ENCODE measurements around the gene CHM.
"Not testable (repeated sequence)": the region's sequence is repeated elsewhere in the genome, so short reads cannot be mapped to it uniquely, and the experiment has no call there.

The CHM gene

DNA sequence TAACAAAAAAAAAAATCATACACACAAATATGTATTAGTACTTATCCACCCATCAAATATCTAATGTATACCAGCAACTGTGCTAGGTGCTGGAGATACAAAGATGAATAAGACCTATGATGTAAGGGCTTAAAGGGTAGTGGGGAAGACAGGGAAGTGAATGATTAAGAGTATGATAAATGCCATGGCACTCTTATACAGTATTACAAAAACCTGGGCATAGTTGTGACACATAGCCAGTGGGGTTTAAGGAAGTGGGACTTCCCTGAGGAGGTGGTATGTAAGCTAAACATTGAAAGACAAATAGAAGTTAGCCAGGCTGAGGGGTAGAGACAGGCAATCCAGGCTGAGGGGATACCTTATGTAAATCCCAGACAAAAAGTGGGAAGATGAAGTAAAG lies 23.5 kb downstream of the CHM start:
- Histone ChIP-seq H3K27ac (no peak overlapping the region), H3K36me3 (peaks cover 4% of the 10 kb centered on the region), H3K27me3 (no peaks in the 10 kb centered on the region), H3K4me3 (ENCODE audit: low read depth in 1 of 2, low read length in 1 of 2) (no peak overlapping the region), H3K4me1 (ENCODE audit: control insufficient read depth in 1 of 2, insufficient read depth in 1 of 2, low read depth in 1 of 2, low read length in 1 of 2) (no peaks in the 10 kb centered on the region), H3K9me3 (no peaks in the 10 kb centered on the region)
- TF ChIP-seq, protein P1, sequence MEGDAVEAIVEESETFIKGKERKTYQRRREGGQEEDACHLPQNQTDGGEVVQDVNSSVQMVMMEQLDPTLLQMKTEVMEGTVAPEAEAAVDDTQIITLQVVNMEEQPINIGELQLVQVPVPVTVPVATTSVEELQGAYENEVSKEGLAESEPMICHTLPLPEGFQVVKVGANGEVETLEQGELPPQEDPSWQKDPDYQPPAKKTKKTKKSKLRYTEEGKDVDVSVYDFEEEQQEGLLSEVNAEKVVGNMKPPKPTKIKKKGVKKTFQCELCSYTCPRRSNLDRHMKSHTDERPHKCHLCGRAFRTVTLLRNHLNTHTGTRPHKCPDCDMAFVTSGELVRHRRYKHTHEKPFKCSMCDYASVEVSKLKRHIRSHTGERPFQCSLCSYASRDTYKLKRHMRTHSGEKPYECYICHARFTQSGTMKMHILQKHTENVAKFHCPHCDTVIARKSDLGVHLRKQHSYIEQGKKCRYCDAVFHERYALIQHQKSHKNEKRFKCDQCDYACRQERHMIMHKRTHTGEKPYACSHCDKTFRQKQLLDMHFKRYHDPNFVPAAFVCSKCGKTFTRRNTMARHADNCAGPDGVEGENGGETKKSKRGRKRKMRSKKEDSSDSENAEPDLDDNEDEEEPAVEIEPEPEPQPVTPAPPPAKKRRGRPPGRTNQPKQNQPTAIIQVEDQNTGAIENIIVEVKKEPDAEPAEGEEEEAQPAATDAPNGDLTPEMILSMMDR (IDR thresholded peaks at IDR 0.05), result no peak

DNA sequence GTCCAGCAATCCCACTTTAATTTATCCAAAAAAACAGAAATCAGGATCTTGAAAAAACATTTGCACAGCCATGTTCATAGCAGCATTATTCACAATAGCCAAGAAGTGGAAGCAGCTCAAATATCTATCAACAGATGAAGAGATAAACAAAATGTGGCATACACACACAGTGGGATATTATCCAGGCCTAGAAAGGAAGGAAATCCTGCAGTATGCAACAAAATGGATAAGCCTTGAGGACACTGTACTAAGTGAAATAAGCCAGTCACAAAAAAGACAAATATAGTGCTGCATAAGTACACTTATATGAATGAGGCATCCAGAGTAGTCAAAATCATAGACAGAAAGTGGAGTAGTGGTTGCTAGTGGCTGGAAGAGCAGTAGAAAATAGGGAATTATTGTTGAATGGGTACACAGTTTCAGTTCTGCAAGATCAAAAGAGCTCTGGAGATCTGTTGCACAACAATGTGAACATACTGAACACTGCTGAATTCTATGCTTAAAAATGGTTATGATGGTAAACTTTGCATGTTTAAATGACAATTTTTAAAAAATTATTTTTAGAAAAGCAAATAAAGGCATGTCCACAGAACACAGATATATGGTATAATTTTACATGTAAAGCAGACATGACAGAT lies 25.6 kb downstream of the CHM start:
- TF ChIP-seq, protein P1 (IDR thresholded peaks at IDR 0.05), result no peak
- Histone ChIP-seq H3K27me3 (no peaks in the 10 kb centered on the region), H3K36me3 (peaks cover 4% of the 10 kb centered on the region), H3K9me3 (no peaks in the 10 kb centered on the region), H3K4me3 (ENCODE audit: low read depth in 1 of 2, low read length in 1 of 2) (no peak overlapping the region), H3K4me1 (ENCODE audit: control insufficient read depth in 1 of 2, insufficient read depth in 1 of 2, low read depth in 1 of 2, low read length in 1 of 2) (no peaks in the 10 kb centered on the region), H3K27ac (no peak overlapping the region)

DNA sequence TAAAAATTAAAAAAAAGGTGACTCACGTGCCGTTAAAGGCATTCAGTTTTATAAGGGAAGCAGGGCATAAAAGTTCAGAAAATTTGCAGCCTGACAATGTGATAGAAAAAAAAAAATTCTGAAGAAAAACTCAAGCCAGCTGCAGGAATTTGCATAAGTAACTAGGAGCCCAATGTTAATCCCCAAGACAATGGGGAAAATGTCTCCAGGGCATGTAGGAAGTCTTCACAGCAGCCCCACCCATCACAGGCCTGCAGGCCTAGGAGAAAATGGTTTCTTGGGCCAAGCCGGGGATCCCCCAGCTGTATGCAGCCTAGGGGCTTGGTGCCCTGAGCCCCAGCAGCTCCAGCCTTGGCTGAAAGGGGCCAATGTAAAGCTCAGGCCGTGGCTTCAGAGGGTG lies 31.2 kb downstream of the CHM start:
- peaks cover 0 to 3% of the 10 kb centered on the region in 2 experiments for H3K4me1 ChIP-seq (ENCODE audit: control insufficient read depth in 1 of 2, insufficient read depth in 1 of 2, low read depth in 1 of 2, low read length in 1 of 2)
- H3K4me3 ChIP-seq (ENCODE audit: low read depth in 1 of 2, low read length in 1 of 2), result no peak overlapping the region
- TF ChIP-seq, protein P1 (IDR thresholded peaks at IDR 0.05), result no peak

DNA sequence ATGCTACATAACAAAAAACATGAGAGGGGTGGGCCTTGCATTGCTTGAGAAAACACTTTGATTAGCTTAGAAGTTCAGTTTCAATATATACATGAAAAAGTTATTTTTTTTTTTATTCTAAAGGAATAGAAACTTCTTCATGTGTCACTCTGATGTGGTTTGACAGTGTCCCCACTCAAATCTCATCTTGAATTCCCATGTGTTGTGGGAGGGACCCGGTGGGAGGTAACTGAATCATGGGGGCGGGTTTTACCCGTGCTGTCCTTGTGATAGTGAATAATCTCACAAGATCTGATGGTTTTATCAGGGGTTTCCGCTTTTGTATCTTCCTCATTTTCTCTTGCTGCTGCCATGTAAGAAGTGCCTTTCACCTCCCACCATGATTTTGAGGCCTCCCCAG lies 32.4 kb downstream of the CHM start:
- H3K4me1 ChIP-seq (ENCODE audit: control insufficient read depth in 1 of 2, insufficient read depth in 1 of 2, low read depth in 1 of 2, low read length in 1 of 2); H3K27me3 ChIP-seq; H3K27ac ChIP-seq; H3K9me3 ChIP-seq; H3K36me3 ChIP-seq; H3K4me3 ChIP-seq (ENCODE audit: low read depth in 1 of 2, low read length in 1 of 2): not testable (repeated sequence)

More for the DNA sequence above, 31.2 kb downstream of the CHM start:
- Histone ChIP-seq H3K27me3 (no peaks in the 10 kb centered on the region), H3K27ac (no peak overlapping the region), H3K36me3 (no peaks in the 10 kb centered on the region), H3K9me3 (no peaks in the 10 kb centered on the region)

DNA sequence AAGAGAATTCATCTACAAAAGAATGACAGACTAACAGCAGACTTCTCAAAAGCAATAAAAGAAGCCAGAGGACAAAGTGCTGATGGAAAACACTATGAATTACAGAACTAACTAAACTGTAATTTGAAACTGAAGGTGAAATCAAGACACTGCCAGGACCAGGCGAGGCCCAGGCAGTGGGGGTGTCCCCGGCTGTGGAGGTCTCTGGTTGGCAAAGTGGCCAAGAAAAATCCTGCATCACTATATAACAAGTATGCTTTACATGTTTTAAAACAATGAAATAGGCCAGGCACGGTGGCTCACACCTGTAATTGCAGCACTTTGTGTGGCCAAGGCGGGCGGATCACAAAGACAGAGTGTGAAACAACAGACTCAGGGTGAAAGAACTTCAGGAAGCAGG lies 32.9 kb downstream of the CHM start:
- H3K27me3 ChIP-seq, result no peaks in the 10 kb centered on the region
- H3K9me3 ChIP-seq, result no peaks in the 10 kb centered on the region
- no peak overlapping the region for H3K4me3 ChIP-seq (ENCODE audit: low read depth in 1 of 2, low read length in 1 of 2)
- no peaks in the 10 kb centered on the region for H3K36me3 ChIP-seq
- TF ChIP-seq, protein P1 (IDR thresholded peaks at IDR 0.05), result no peak
- peaks cover 0 to 3% of the 10 kb centered on the region in 2 experiments for H3K4me1 ChIP-seq (ENCODE audit: control insufficient read depth in 1 of 2, insufficient read depth in 1 of 2, low read depth in 1 of 2, low read length in 1 of 2)
- H3K27ac ChIP-seq, result no peak overlapping the region

DNA sequence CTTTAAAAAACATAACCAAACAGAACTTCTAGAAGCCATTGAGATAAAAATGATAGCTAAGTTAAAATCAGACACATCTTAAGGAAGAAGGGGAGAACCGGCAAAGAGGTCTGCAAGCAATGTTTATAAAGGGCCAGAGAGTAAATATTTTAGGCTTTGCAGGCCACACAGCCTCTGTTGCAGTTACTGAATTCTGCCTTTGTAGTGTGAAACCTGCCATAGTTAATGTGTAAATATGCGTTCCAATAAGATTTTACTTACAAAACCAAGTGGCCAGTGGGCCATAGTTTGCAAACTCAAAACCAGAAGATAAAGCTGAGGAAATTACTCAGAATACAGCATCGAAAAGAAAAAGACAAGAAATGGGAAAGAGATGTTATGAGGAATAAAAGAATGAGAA lies 33.6 kb downstream of the CHM start:
- Histone ChIP-seq H3K27ac (no peak overlapping the region), H3K27me3 (no peaks in the 10 kb centered on the region)
- TF ChIP-seq, protein P1 (IDR thresholded peaks at IDR 0.05), result no peak

More for the DNA sequence above, 33.6 kb downstream of the CHM start:
- Histone ChIP-seq H3K36me3 (no peaks in the 10 kb centered on the region), H3K9me3 (no peaks in the 10 kb centered on the region), H3K4me1 (ENCODE audit: control insufficient read depth in 1 of 2, insufficient read depth in 1 of 2, low read depth in 1 of 2, low read length in 1 of 2) (peaks cover 0 to 3% of the 10 kb centered on the region in 2 experiments), H3K4me3 (ENCODE audit: low read depth in 1 of 2, low read length in 1 of 2) (no peak overlapping the region)
